IMR-90 (cell line): ENCODE results near the gene PSAP.

Source experiments
- BHLHE40 ChIP-seq: fragments of 150-350 bp; IDR thresholded peaks from 2 replicates; pipeline ENCODE4 v1.6.1; 2016; ENCODE audit warnings: mild to moderate bottlenecking, low read depth, low read length
- CEBPB ChIP-seq: IDR thresholded peaks from 2 replicates; pipeline ENCODE4 v1.6.1; 2012; ENCODE audit warnings: low read depth, low read length, improper control_type of control experiment
- CHD1 ChIP-seq: IDR thresholded peaks from 2 replicates; pipeline ENCODE4 v1.6.1; 2012; ENCODE audit warnings: low read depth, low read length, improper control_type of control experiment
- CTCF ChIP-seq: conservative IDR thresholded peaks from 2 replicates; pipeline ENCODE4 v1.5.1; 2012; ENCODE audit warnings: mild to moderate bottlenecking, low read depth, low read length, improper control_type of control experiment
- ELK1 ChIP-seq: fragments of 150-350 bp; IDR thresholded peaks from 2 replicates; pipeline ENCODE4 v1.6.1; 2016; ENCODE audit warnings: low read depth, mild to moderate bottlenecking, low read length, moderate library complexity, borderline replicate concordance
- FOS ChIP-seq: fragments of 150-350 bp; IDR thresholded peaks from 2 replicates; pipeline ENCODE4 v1.6.1; 2016; ENCODE audit warnings: low read depth, low read length
- MAZ ChIP-seq: IDR thresholded peaks from 2 replicates; pipeline ENCODE4 v1.6.1; 2012; ENCODE audit warnings: low read depth, mild to moderate bottlenecking, low read length, improper control_type of control experiment, moderate library complexity, borderline replicate concordance
- NFE2L2 ChIP-seq: fragments of 150-350 bp; IDR thresholded peaks from 2 replicates; pipeline ENCODE4 v1.6.1; 2016; ENCODE audit warnings: low read depth, mild to moderate bottlenecking, low read length
- POLR2A ChIP-seq: IDR thresholded peaks from 2 replicates; pipeline ENCODE4 v1.6.1; 2012; ENCODE audit warnings: mild to moderate bottlenecking, low read depth, low read length
- RAD21 ChIP-seq: IDR thresholded peaks from 2 replicates; pipeline ENCODE4 v1.6.1; 2012; ENCODE audit warnings: low read length, improper control_type of control experiment
- RCOR1 ChIP-seq: IDR thresholded peaks from 2 replicates; pipeline ENCODE4 v1.6.1; 2012; ENCODE audit warnings: mild to moderate bottlenecking, low read length, improper control_type of control experiment; ENCODE audit not compliant: insufficient replicate concordance
- RFX5 ChIP-seq: IDR thresholded peaks from 2 replicates; pipeline ENCODE4 v1.8.0; 2012; ENCODE audit warnings: low read depth, mild to moderate bottlenecking, low read length, moderate library complexity
- SMC3 ChIP-seq: fragments of 150-350 bp; IDR thresholded peaks from 2 replicates; pipeline ENCODE4 v1.6.1; 2016; ENCODE audit warnings: low read depth, mild to moderate bottlenecking, antibody characterized with exemption, low read length, moderate library complexity
- USF2 ChIP-seq: fragments of 150-350 bp; IDR thresholded peaks from 2 replicates; pipeline ENCODE4 v1.6.1; 2017; ENCODE audit warnings: mild to moderate bottlenecking, antibody characterized with exemption, low read length, low read depth

DNA sequence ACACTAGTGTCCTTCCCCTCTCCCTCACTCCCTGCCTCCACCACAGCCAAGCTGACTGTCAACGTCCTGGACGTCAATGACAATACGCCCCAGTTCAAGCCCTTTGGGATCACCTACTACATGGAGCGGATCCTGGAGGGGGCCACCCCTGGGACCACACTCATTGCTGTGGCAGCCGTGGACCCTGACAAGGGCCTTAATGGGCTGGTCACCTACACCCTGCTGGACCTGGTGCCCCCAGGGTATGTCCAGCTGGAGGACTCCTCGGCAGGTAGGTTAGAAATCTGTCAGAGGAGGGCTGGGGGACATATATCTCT lies 52.8 kb downstream of the PSAP start:
- no peak for TF ChIP-seq CTCF
- TF ChIP-seq POLR2A, result no peak
- TF ChIP-seq RAD21, result no peak
- TF ChIP-seq CEBPB, result no peak
- no peak for TF ChIP-seq SMC3
- TF ChIP-seq NFE2L2, result no peak
- TF ChIP-seq ELK1, result no peak
- TF ChIP-seq FOS, result no peak
- TF ChIP-seq USF2, result no peak
- no peak for TF ChIP-seq RCOR1
- TF ChIP-seq RFX5, result no peak
- TF ChIP-seq MAZ, result no peak
- no peak for TF ChIP-seq BHLHE40
- no peak for TF ChIP-seq CHD1
